ENCODE data around the gene NFIA.

NFIA gene

DNA sequence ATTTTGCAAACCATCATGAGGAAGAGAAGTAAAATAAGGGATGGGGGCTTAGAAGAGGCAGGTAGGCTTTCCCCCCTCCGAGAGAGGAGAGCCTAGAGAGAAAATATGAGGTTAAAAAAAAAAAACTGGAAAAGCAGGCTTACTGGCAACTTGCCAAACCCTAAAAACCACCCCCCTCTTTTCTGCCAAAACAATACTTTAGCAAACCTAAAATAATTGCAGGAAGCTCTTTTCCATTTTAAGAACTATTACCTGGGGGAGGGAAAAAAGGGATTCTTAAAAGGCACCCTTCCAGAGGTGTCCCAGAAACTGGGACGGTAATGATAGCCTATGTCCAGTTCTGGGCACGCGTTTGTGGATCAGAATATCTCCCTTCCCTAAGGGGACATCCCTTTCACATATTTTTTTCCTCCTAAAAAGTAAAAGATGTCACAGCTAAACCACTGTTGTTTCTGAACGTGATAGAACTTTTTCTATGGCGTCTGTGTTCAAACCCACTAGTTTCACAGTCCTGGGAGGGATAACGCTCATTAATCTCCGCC lies 1.1 kb upstream of the NFIA start (continued):
- TF ChIP-seq ZNF184 (tag by site-specific recombination; IDR thresholded peaks at IDR 0.05) (peak; percentile 79), KLF8 (tag by site-specific recombination; IDR thresholded peaks at IDR 0.05) (0 out of 2 replicates have a peak, but pooled peaks have one; percentile 58), ZNF837 (tag by site-specific recombination; IDR thresholded peaks at IDR 0.05) (no peak), ZNF626 (tag by site-specific recombination; IDR thresholded peaks at IDR 0.05) (no peak), ZNF596 (tag by site-specific recombination; IDR thresholded peaks at IDR 0.05) (no peak), ZNF664 (tag by site-specific recombination; IDR thresholded peaks at IDR 0.05) (0 out of 2 replicates have a peak, but pooled peaks have one; percentile 13), ZNF624 (tag by site-specific recombination; IDR thresholded peaks at IDR 0.05) (no peak), ZNF529 (tag by site-specific recombination; IDR thresholded peaks at IDR 0.05; ENCODE audit: insufficient replicate concordance) (peak; percentile 33), HOXC10 (CRISPR knock-in tag; IDR thresholded peaks at IDR 0.05) (no peak), ZNF214 (tag by site-specific recombination; IDR thresholded peaks at IDR 0.05; ENCODE audit: borderline replicate concordance) (peak; percentile 22; the same call in 1 of the 2 replicates), PRDM6 (tag by site-specific recombination; IDR thresholded peaks at IDR 0.05) (peak; percentile 81), ZNF366 (tag by site-specific recombination; conservative IDR thresholded peaks at IDR 0.05) (no peak), KLF10 (tag by site-specific recombination; IDR thresholded peaks at IDR 0.05) (peak; percentile 54), ZNF341 (tag by site-specific recombination; IDR thresholded peaks at IDR 0.05; ENCODE audit: low read depth) (peak; percentile 19; the same call in 1 of the 2 replicates), ZFP69B (tag by site-specific recombination; IDR thresholded peaks at IDR 0.05) (peak; percentile 68), ZNF658 (tag by site-specific recombination; IDR thresholded peaks at IDR 0.05) (no peak), ZBTB8A (tag by site-specific recombination; IDR thresholded peaks at IDR 0.05) (no peak), ZNF335 (tag by site-specific recombination; conservative IDR thresholded peaks at IDR 0.05) (peak; percentile 53; the same call in 1 of the 2 replicates), PRDM10 (tag by site-specific recombination; IDR thresholded peaks at IDR 0.05) (peak; percentile 99), ZNF398 (tag by site-specific recombination; IDR thresholded peaks at IDR 0.05) (peak; percentile 25; the same call in 1 of the 2 replicates)

Measured in HEK293 (cell line).